ENCODE results near the gene BAG5. TPM values are rescaled to one million over a fixed set of nuclear protein-coding genes. Genes with fewer than 3 reads are reported as not detected.

The BAG5 gene
- total and polyA plus RNA-seq, 2 donors (not counting 1 experiment from before 2014, with no cell fraction given), result 7.4 to 31.6 TPM

DNA sequence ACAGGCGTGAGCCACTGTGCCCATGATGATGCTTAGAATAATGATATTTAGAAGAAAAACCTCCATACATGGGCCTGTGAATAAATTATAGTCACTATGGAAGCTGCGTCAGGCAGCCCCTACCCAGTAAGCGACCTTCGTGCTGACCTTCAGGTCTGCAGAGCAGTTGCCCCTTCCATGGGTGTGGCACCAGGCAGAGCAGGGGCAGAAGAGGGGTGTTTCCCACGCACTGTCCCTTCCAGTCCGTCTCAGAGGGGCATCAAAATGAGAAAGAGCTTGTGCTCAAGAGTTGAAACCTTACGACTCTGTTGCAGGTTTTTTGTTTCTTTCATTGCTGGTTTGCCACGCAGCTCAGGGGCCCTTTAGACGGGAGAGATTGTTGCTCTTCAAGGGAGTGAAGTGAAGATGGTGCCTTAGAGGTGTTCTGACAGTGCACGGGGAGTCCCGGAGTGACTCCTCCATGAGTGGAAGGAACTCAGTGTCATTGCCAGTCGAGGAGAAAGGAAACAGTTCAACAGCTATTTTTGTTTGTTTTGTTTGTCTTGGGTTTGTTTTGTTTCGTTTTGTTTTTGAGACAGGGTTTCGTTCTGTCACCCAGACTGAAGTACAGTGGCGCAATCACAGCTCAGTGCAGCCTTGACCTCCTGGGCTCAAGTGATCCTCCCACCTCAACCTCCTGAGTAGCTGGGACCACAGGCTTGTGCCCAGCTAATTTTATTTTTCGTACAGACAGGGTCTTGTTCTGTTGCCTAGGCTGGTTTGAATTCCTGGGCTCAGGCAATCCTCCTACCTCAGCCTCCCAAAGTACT is 53.7 kb downstream of the BAG5 start:
- H3K4me1 Mint-ChIP-seq, result no peaks in the 10 kb centered on the region
- no peak for TF ChIP-seq EZH2 (IDR thresholded peaks at IDR 0.05; ENCODE audit: borderline replicate concordance, insufficient read depth, low read depth, low read length, poor library complexity, severe bottlenecking)
- TF ChIP-seq, protein P1, sequence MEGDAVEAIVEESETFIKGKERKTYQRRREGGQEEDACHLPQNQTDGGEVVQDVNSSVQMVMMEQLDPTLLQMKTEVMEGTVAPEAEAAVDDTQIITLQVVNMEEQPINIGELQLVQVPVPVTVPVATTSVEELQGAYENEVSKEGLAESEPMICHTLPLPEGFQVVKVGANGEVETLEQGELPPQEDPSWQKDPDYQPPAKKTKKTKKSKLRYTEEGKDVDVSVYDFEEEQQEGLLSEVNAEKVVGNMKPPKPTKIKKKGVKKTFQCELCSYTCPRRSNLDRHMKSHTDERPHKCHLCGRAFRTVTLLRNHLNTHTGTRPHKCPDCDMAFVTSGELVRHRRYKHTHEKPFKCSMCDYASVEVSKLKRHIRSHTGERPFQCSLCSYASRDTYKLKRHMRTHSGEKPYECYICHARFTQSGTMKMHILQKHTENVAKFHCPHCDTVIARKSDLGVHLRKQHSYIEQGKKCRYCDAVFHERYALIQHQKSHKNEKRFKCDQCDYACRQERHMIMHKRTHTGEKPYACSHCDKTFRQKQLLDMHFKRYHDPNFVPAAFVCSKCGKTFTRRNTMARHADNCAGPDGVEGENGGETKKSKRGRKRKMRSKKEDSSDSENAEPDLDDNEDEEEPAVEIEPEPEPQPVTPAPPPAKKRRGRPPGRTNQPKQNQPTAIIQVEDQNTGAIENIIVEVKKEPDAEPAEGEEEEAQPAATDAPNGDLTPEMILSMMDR (IDR thresholded peaks at IDR 0.05), result no peak
- DNase-seq (no peak), ATAC-seq (ENCODE audit: low read depth) (no peak)
- peak overlapping the region; percentile 2 for H3K27ac Mint-ChIP-seq
- Histone ChIP-seq H3K4me2 (replicated peaks; ENCODE audit: low read depth, low read length, poor library complexity, severe bottlenecking) (no peak overlapping the region), H3K27me3 (replicated peaks in 1 of 4; ENCODE audit: control extremely low read depth in 1 of 4, control insufficient read depth in 3 of 4, insufficient read depth in 4 of 4, low read length in 3 of 4) (no peaks in the 10 kb centered on the region), H3K4me3 (ENCODE audit: control extremely low read depth in 1 of 5, extremely low read depth in 1 of 5, insufficient read depth in 1 of 5, low read depth in 2 of 5, low read length in 4 of 5) (no peak overlapping the region), H3K27ac (ENCODE audit: low read length in 2 of 2) (no peak overlapping the region), H3K9me3 (ENCODE audit: control extremely low read depth in 1 of 3, control insufficient read depth in 2 of 3, insufficient read depth in 1 of 3, low read length in 2 of 3) (no peaks in the 10 kb centered on the region), H3K79me2 (ENCODE audit: control insufficient read depth, insufficient read depth, low read length) (no peaks in the 10 kb centered on the region), H3K9ac (ENCODE audit: low read length) (no peak overlapping the region), H3K4me1 (ENCODE audit: control insufficient read depth in 2 of 2, insufficient read depth in 2 of 2, low read length in 2 of 2) (no peaks in the 10 kb centered on the region), H2AFZ (ENCODE audit: insufficient read depth, low read depth, low read length, poor library complexity, severe bottlenecking) (no peak overlapping the region), H3K36me3 (replicated peaks in 1 of 2; ENCODE audit: control extremely low read depth in 1 of 2, control insufficient read depth in 1 of 2, extremely low read depth in 1 of 2, insufficient read depth in 2 of 2, low read length in 1 of 2) (peaks cover 0 to 20% of the 10 kb centered on the region in 2 experiments), H4K20me1 (ENCODE audit: control insufficient read depth, insufficient read depth, low read length, poor library complexity, severe bottlenecking) (no peaks in the 10 kb centered on the region)
- POLR2A ChIA-PET, result no interaction called here
- intact Hi-C loops (cut with micrococcal nuclease), result no loop called here
- CTCF ChIA-PET, result interaction anchor here (0.8 to 3.3 kb wide), 3 partner anchors 9 to 38 kb away, joined by 3 to 15 read pairs (median 6); no protein-coding TSS in a partner anchor
- H3K4me3 Mint-ChIP-seq, result no peak overlapping the region
- H3K9me3 Mint-ChIP-seq (ENCODE audit: insufficient read depth), result no peaks in the 10 kb centered on the region
- no peaks in the 10 kb centered on the region for H3K27me3 Mint-ChIP-seq
- WGBS (ENCODE audit: insufficient coverage), result 89% methylated on average over 15 of the region's 16 CpGs

DNA sequence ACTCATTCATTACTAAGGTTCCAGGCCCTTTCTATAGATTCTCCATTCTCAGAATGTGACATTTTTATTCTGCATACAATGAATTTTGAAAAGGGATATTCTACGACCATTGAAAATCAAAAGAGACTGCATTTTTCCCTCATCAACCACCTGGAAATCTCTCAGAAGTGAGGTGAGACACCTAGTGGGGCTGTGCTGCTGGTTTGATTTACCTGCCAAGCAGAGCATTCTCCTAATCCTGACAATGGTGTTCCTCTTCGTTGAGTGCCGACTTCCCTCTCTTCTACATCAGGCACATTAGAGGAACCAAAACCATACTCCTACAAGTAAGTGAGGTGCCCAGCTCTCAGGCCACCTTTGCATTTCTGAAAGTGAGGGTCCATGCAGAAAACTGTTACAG is 54.7 kb downstream of the BAG5 start:
- Histone ChIP-seq H3K36me3 (replicated peaks in 1 of 2; ENCODE audit: control extremely low read depth in 1 of 2, control insufficient read depth in 1 of 2, extremely low read depth in 1 of 2, insufficient read depth in 2 of 2, low read length in 1 of 2) (peaks cover 0 to 30% of the 10 kb centered on the region in 2 experiments), H3K4me3 (ENCODE audit: control extremely low read depth in 1 of 5, extremely low read depth in 1 of 5, insufficient read depth in 1 of 5, low read depth in 2 of 5, low read length in 4 of 5) (no peak overlapping the region), H3K9me3 (ENCODE audit: control extremely low read depth in 1 of 3, control insufficient read depth in 2 of 3, insufficient read depth in 1 of 3, low read length in 2 of 3) (no peaks in the 10 kb centered on the region)

More for the DNA sequence above, 54.7 kb downstream of the BAG5 start:
- POLR2A ChIA-PET, result no interaction called here
- no peak for TF ChIP-seq EZH2 (IDR thresholded peaks at IDR 0.05; ENCODE audit: borderline replicate concordance, insufficient read depth, low read depth, low read length, poor library complexity, severe bottlenecking)
- TF ChIP-seq, protein P1 (IDR thresholded peaks at IDR 0.05), result no peak
- Histone ChIP-seq H3K9ac (ENCODE audit: low read length) (no peak overlapping the region), H3K4me2 (replicated peaks; ENCODE audit: low read depth, low read length, poor library complexity, severe bottlenecking) (no peak overlapping the region), H3K27ac (ENCODE audit: low read length in 2 of 2) (no peak overlapping the region), H3K79me2 (ENCODE audit: control insufficient read depth, insufficient read depth, low read length) (no peaks in the 10 kb centered on the region), H4K20me1 (ENCODE audit: control insufficient read depth, insufficient read depth, low read length, poor library complexity, severe bottlenecking) (no peaks in the 10 kb centered on the region), H3K27me3 (replicated peaks in 1 of 4; ENCODE audit: control extremely low read depth in 1 of 4, control insufficient read depth in 3 of 4, insufficient read depth in 4 of 4, low read length in 3 of 4) (no peaks in the 10 kb centered on the region), H3K4me1 (ENCODE audit: control insufficient read depth in 2 of 2, insufficient read depth in 2 of 2, low read length in 2 of 2) (no peaks in the 10 kb centered on the region), H2AFZ (ENCODE audit: insufficient read depth, low read depth, low read length, poor library complexity, severe bottlenecking) (no peak overlapping the region)
- Mint-ChIP-seq H3K9me3 (ENCODE audit: insufficient read depth) (no peaks in the 10 kb centered on the region), H3K27me3 (no peaks in the 10 kb centered on the region), H3K4me3 (no peak overlapping the region), H3K27ac (no peak overlapping the region), H3K4me1 (no peaks in the 10 kb centered on the region)
- intact Hi-C loops (cut with micrococcal nuclease), result no loop called here
- CTCF ChIA-PET, result interaction anchor here (0.6 kb wide), 1 partner anchor 117 kb away, joined by 4 read pairs; no protein-coding TSS in a partner anchor
- ATAC-seq (ENCODE audit: low read depth), result no peak
- WGBS (ENCODE audit: insufficient coverage), result 32% methylated on average over 2 of the region's 3 CpGs
- DNase-seq, result no peak

Measured in B cell (primary cell).